DMS 273 treated with DMSO at 0.1 percent for 48 hours (cell line): ENCODE measurements around the gene SHISA9.

Experiments used
- DNase-seq: peaks from one replicate; lab custom pipeline; 2025; lab: John Stamatoyannopoulos, UW

Gene SHISA9

DNA sequence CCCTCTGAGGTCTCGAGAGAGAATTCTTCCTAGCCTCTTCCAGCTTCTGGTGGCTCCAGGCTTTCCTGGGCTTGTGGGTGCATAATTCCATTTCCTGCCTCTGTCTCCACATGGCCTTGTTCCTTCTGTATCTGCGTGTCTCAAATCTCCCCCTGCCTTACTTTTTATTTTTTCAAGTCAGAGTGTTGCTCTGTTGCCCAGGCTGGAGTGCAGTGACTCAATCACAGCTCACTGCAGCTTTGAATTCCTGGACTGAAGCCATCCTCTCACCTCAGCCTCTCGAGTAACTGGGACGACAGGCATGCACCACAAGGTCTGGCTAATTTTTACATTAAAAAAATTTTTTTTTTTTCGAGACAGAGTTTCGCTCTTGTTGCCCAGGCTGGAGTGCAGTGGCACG, 120.6 kb downstream of the SHISA9 start:
- DNase-seq = no peak

DNA sequence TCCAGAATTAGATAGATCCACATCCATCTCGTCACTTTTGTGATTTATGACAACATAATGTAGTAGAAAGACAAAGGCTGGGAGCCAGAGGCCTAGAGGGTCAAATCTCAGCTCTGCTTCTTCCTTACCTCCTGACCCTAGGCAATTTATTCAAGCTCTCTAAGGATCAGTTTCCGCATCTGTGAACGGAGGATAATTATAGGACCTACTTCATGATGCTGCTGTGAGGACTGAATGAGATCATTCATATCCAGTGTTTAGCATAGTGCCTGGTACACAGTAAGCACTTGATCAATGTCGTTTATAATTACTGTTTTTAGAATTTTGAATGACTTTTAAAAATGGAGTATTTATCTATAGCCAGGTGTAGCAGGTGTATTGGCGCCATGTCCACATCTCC, 128.4 kb downstream of the SHISA9 start:
- no peak for DNase-seq

DNA sequence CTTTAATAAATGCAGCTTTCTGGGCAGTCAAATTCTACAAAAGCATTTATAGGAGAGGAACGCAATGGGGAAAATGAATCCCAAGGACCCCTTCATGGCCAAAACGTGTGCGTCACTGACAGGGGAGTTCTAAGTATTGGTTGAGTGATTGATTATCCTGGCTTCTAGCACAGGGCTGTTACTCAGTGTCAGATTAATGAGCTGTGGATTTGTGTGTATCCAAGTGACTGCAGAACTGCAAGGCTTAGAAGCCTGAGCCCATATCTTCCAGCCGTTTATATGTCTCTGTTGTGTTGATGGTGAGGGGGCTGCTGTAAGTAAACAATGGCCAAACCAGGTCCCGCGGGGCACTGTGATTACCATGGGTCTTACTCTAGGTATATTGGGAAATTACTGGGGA, 129.4 kb downstream of the SHISA9 start:
- DNase-seq = no peak

DNA sequence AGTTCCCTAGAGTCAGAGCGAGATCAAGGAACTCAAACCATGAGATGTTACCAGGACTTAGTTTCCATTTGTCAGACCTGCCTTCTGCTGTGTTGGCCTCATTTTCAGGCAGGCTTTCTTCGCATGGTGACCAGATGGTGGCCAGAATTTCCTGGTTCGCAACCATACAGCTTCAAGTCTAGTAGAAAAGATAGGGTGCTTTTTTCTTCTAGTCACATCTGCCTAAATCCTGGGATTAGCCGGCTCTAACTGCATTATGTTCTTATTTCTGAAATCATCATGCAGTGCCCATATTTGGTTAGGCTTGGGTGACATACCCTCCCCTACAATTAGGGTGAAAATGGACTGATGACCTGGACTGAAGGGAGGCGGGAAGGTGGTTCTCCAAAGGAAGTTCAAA, 131.5 kb downstream of the SHISA9 start:
- no peak for DNase-seq

DNA sequence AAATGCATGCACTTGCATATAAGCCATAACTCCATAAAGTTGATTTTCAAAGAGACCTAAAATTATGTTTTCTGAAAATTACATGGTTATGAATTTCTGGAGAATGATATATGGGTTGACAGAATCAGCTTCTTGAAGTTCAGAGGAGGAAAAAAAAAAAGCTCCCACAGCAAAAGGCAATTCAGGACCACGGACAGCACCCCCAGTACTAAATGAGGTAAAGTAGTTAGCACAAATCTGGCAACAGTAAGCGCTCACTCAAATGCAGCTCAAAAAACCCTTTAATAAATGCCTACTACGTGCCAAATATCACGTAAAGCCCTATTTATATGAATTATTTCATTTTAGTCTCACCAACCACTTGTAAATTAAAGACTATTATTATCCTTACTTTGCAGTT, 135.2 kb downstream of the SHISA9 start:
- DNase-seq = no peak

DNA sequence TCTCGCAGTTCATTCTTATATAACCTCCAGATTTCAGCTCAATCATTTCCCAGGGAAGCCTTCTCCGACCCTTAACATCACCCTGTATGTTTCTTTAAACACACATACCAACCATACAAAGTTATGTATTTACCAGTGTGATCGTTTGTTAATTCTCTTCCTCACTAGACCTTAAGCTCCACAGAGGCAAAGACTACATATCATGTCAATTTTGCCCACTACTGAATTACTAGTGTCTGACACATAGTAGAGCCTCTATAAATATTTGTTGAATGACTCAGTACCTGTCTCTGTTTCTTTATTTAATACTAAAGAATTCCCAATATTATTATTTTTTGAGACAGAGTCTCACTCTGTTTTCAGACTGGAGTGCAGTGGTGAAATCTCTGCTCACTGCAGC, 137.2 kb downstream of the SHISA9 start:
- DNase-seq = no peak

DNA sequence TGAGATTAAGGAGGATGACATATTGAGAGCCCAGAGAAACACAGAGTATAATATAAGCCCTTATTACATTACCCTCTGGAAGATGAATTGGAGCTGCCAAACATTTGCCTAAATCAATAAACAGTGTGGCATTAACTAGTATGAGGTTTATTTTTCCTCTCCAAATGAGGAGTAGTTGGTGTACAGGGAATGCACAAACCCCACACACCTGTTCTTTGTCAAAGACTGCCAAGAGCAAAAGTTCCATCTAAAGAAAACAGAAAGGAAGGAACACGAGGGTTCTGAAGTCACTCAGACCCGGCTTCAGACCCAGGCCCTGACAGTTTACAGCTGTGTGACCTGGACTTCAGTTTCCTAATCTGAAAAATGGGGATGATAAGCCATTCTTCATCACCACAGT, 138.1 kb downstream of the SHISA9 start:
- no peak for DNase-seq

DNA sequence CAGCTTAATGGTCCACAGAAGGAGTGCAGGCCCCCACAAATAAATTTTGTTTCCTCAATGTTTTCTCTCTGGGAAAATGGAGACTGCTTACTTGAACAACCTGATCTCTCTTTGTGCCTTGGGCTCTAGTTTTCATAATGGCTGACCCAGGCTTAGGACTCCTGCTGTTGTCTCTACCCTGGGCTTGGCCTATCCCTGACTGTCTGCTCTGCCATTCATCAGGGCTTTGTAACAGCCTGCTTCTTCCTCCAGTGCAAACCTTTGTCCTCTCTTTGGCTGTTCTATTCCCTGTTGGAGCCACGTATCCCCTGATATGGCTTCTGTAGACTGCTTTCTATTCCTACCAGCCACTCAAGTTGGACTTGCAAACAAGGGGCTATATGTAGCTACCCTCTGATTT, 139.8 kb downstream of the SHISA9 start:
- DNase-seq = no peak

DNA sequence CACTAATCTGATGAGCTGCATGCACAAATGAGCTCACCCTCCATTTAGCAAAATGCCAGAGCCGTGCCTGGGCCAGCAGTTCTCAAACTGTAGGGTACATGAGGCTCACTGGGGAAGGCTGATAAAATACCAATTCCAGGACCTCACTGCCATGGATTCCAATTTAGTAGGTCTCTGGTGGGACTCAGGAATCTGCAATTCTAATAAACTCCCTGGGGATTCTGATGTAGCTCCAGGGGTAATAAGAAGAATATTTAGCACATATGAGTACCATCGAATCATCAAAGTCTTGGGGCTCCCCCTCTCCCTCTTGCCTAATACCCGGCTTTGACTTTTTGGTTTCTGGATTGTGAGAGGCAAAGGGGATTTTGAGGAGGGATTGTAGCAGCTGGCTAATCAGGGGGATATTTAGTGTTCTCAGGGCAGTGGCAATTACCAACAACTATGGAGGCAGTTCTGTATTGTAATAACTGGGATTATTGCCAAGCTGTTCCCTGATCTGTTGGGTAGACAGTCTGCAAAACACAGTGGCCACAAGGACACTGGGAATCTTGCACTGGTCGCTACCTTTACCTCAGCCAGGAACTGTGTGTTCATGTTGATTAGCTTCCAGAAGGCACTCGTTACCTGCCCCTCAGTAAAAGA, 140.4 kb downstream of the SHISA9 start:
- DNase-seq = no peak

DNA sequence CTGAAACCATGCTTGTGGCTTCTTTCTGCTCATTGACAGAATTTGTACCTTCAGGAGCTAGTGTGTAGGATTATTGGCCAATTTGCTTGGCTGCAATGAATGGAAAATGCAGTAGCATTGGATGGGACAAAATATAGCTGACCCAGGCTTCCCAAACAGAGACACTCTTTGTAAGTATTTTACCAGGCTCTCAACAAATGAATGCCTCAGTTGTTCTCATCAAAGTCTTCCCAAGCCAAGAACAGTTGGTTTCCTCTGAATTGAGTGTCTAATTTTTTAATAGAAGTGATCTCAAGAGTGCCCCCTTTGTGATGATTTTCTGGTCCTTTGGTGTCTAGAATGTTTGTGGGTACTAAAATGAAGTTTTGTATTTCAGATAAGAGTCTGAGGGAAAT, 140.9 kb downstream of the SHISA9 start:
- no peak for DNase-seq

DNA sequence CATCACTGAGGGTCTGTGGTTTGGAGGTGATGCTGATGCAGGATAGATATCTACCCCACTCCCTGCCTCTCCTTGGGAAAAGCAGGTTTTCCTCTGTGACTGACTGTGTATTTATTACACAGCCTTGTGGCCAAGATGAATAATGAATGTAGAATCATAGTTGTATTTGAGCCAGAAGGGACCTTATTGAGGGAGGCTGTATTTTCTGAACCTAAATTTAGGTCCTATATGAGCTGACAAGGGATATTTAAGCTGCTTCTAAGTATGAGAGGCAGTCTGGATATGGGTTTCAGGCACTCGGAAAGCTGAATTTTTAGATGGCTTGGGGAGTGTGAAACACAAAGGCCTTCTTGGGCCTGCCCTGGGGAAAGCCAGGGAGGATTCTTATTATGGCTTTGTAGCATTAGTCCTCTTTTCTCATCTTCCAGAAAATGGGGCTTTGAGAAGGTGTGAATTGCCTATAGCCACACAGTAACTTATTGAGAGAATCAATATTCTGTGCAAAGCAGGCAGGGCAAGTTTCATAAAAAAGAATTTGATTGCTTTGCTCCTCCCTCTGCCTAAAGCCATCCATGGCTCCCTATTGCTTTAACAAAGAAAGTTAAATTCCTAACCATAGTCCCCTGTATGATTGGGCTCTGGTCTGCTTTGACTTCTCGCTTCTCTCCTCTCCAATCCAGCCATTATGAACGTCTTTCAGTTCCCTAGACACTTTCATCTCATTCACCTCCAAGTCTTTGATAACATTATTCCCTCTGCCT, 144.8 kb downstream of the SHISA9 start:
- DNase-seq = no peak

DNA sequence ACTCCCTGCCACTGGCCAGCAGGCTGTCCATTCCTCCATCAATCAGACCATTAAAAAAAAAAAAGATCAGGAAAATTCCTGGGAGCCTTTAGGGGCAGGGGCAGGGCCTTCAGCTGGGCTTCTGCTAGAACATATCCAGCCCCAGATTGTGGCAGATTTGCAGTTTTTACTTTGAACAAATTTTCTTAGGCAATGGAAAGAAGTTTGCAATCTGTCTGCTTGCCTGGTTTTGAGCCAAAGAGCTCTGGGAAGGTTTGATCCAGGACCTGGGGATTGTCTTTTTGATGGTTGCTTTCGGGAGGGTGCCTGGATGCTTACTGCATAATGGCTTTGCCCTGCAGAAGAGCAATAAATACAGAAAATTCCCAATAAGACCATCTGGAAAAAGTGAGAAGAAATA, 145.9 kb downstream of the SHISA9 start:
- DNase-seq = no peak

DNA sequence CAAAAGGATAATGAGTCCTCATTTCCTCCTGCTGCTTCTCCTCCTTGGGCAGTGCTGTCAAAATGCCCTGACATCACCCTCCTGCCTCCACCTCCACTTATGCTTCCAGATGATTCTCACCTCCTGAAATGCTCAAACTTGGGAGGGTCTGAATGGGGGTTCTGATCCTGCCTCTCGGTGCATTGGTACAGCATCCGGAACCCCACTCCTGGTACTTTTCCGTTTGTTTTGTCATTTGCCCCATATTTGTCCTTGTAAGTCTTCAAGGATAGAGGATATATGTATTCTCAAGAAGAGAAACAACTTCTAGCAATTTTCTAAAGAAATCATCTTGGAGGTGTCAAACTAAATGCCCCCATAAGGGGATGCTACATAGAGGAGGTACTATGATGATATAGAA, 148.3 kb downstream of the SHISA9 start:
- DNase-seq = no peak

DNA sequence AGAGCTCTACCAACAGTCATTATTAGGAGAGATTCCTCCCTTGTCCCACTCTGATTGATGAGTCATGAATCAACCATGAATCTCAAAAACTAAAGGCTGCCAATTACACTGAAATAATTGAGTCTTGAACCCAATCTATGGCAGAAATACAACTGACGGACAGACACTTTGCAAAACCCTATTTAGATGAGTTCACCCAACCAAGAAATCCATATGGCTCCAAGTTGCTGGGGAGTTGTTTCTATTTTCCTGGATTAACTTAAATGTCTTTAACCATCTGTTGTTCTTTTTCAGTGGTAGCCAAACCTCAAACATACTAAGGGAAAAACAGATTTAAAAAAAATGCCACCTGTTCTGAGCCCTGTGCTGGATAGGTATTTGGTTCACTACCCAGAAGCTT, 151.0 kb downstream of the SHISA9 start:
- peak; percentile 89 for DNase-seq

DNA sequence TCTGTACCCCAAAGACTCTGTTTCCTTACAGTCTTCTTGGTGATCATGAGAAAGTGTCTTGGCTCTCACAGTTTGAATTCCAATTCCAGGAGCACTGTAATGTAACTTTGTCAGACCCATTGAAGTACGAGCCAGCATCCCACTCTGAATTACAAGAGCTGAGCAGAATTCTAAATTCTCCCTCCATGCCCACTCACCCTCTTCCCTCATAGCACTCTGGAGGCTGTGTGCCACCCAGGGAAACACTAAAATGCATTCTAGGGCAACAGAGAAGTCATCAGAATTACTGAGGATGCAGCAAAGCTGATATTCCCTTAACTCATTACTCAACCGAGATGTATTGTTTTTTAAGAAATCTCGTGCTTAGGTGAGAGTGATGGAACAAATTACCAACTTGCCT, 154.1 kb downstream of the SHISA9 start:
- DNase-seq = no peak

DNA sequence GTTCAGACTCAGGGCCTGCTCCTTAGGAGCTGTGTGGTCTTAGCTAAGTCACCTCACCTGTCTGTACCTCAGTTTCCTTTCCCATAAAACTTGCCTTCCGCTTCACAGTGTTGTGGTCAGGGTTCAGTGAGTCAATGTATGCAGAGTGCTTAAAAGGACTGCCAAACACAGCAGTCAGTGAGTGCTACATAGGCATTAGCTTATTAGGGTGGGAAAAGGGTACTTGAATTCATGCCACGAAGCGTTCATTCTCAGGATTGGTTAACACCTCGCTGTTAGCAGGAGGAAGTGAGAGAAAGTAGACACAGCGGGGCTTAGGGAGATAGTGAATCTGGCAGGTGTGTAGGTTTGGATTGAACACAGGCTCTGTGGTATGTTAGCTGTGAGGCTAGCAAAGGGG, 155.2 kb downstream of the SHISA9 start:
- no peak for DNase-seq

DNA sequence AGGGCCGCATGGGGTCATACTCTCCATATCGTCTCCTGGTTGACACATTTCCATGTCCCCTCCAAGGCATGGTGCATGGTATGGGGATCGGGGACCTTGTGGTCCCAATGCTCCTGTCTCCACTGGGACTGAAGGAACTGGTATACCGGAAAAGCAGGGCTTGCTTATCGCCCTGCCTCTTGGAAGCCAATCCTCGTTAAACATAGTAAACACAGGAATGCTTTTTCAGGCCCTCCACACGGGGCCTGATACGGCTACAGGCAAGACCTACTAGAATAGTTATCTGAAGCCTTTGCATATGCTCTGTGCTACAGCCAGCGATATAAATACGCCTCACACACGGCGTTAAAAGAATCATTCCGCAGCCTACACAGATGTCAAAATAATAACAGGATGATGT, 159.5 kb downstream of the SHISA9 start:
- DNase-seq = no peak

DNA sequence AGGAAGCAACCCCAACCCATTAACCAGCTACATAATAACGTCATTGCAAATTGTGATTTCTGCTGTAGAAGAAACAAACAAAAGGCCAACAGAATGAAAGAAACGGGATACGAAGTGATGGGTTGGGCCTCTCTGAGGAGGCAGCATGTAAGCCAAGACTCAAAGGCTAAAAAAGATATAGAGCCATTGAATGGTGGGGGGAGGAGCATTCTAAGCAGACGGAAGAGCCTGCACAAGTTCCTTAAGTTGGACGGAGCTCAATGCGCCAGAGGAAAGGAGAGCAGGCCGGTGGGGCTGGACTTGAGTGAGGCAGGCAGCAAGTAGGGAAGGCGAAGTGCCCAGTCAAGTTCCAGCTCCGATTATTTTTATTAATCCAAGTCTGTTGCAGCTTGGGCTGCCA, 160.3 kb downstream of the SHISA9 start:
- no peak for DNase-seq

DNA sequence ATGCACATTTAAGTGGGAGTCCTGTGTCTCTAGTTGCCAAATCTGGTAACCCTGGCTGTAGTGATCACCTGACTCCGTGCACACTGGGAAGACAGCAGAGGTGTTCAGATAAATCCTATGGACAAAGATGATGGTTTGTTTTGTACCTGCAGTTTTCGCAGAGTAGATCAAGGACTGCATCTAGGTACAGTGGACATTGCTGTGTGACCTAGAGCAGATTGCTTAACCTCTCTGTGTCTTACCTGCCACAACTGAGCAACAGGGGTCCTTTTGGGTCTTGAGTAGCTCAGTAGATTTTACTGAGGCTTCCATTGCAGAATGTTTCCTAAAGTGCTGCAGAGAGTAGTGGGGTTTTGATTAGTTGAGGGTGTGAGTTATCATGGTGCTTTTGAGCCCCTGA, 160.8 kb downstream of the SHISA9 start:
- no peak for DNase-seq

DNA sequence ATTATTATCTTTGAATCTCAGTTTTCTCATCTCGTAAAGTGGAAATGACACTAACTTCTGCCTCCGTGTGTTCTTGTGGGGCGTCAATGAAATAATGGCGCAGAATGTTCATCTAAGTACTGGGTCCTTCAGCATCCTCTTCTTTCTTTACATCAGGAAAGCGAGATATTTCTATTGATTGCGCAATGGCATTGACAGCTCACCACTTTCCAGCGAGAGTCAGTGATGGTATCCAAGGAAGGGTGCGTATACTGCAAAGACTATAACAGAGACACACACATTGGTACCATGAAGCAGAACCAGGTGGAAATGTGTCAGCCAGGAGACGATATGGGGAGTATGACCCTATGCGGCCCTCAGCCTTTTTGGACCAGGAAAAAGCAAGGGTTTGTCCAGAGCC, 162.1 kb downstream of the SHISA9 start:
- DNase-seq = no peak

DNA sequence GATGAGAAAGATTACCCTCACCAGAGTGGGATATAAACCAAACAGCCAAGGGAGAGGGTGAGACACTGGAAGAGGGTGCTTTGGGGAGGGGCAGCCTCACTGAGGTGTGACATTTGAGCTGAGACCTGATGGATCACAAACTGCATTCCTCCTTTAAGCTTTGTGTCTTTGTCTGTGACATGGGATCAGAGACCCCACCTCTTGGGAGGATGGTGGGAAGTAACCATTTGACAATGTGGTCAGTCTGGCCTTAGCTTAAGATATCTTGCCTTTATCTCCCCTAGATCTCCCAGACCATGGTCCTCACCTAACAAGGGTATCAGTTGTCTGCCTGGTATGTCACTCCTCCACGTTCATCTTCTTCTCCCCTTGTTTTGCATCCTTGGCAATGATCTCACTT, 163.4 kb downstream of the SHISA9 start:
- DNase-seq = no peak

DNA sequence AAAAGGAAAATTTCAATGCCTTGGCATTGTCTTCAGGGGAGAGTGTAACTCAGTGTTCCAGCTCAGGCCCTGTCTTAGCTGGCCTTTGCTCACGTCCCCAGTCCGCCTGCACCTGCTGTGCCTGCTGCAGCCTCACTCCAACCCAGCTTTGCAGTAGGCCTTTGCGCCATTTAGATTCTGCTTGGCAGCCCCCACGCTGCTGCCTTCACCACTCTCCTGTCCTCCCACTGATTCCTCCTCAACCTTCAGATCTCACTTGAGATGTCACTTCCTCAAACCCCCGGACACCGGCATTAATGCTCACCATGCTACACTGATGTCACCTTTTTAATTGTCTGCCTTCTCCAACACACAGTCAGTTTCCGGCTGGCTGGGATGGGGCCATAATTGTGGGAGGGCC, 166.2 kb downstream of the SHISA9 start:
- DNase-seq = no peak

DNA sequence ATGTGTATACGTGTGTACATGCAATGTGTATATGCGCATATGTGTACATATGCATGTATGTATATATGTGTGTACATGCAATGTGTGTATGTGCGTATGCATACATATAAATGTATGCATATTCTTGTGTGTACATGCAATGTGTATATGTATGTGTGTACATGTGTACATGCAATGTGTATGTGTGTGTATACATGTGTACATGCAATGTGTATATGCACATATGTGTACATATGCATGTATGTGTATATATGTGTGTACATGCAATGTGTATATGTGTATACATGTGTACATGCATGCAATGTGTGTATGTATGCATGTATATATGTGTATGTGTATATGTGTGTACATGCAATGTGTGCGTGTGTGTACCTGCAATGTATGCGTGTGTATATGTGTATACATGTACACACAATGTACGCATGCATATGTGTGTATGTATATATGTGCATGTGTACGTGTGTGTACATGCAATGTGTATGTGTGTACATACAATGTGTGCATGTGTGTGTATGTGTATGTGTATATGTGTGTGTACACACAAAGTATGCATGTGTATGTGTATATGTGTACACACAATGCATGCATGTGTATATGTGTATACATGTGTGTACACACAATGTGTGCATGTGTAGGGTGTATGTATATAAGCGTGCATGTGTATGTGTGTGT, 167.7 kb downstream of the SHISA9 start:
- DNase-seq = no peak

DNA sequence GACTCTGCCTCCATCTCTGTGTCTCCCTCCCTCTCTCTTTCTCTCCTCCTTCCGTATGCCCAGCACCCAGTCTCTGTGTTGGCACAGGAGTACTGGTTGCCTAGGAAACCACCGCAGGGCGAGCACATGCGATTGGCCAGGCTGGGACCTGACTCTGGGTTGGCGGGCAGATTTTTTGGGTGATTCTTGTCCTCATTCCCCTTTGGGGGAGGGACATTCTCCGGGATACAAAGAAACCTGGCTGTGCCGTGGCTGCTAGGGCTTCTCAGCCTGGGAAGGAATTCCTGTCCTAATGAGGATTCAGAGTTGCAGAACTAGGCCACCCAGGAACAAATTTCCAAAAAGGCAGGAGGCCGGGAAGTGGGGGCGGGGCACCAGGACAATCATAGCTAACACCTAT, 168.9 kb downstream of the SHISA9 start:
- DNase-seq = no peak
